Mesothelial cell of epicardium (in vitro differentiated cells): ENCODE measurements around the gene SPON1. TPM values are rescaled to one million over a fixed set of nuclear protein-coding genes. Genes with fewer than 3 reads are reported as not detected.
"Not testable (repeated sequence)": the region's sequence is repeated elsewhere in the genome, so short reads cannot be mapped to it uniquely, and the experiment has no call there.

ENCODE experiments used
- DNase-seq, 2 experiments: peaks; one replicate each; pipeline ENCODE4 v3.0.0; 2021; ENCODE audit warnings: low spot score in 2 of 2; ENCODE audit not compliant: unreplicated experiment in 2 of 2
- H3K27ac Mint-ChIP-seq: 2 replicates; pipeline ENCODE4 v1.8.0; 2021; ENCODE audit warnings: mixed read lengths
- H3K27me3 Mint-ChIP-seq: 2 replicates; pipeline ENCODE4 v1.8.0; 2021; ENCODE audit warnings: low read depth, mixed read lengths
- H3K36me3 Mint-ChIP-seq: 2 replicates; pipeline ENCODE4 v1.8.0; 2021; ENCODE audit warnings: mixed read lengths
- H3K4me1 Mint-ChIP-seq: 2 replicates; pipeline ENCODE4 v1.8.0; 2021; ENCODE audit warnings: mixed read lengths
- H3K4me3 Mint-ChIP-seq: 2 replicates; pipeline ENCODE4 v1.8.0; 2021; ENCODE audit warnings: mild to moderate bottlenecking, moderate library complexity, mixed read lengths
- H3K9me3 Mint-ChIP-seq: 2 replicates; pipeline ENCODE4 v1.8.0; 2021; ENCODE audit warnings: mixed read lengths
- CTCF ChIP-seq: fragments of 200-600 bp; sonication (generic); IDR thresholded peaks from one replicate; pipeline ENCODE4 v1.5.0; 2021; ENCODE audit warnings: antibody characterized with exemption; ENCODE audit not compliant: unreplicated experiment
- total RNA-seq: library from RNA; stranded (reverse); gene quantifications from 3 replicates; pipeline ENCODE4 v1.2.1, GENCODE V29; 2021

SPON1 gene
- total RNA-seq, 1 donor from 2014 or later = 30.9 TPM

- no peaks in the 10 kb centered on the region for H3K36me3 Mint-ChIP-seq
- H3K4me1 Mint-ChIP-seq = no peaks in the 10 kb centered on the region
- peaks cover 14% of the 10 kb centered on the region for H3K27me3 Mint-ChIP-seq
- no peak for DNase-seq
- no peak overlapping the region for H3K27ac Mint-ChIP-seq
- no peak for TF ChIP-seq CTCF
- H3K4me3 Mint-ChIP-seq = no peak overlapping the region
- peaks cover 4% of the 10 kb centered on the region for H3K9me3 Mint-ChIP-seq
Observed at GRCh38 chr11:13923182-13923581, 39.3 kb upstream of the SPON1 start.

- Mint-ChIP-seq H3K27ac (no peak overlapping the region), H3K9me3 (peaks cover 4% of the 10 kb centered on the region), H3K36me3 (no peaks in the 10 kb centered on the region), H3K27me3 (peaks cover 12% of the 10 kb centered on the region), H3K4me1 (peaks cover 1% of the 10 kb centered on the region), H3K4me3 (no peak overlapping the region)
- TF ChIP-seq CTCF = no peak
- DNase-seq = no peak
Observed at GRCh38 chr11:13923716-13924650, 38.5 kb upstream of the SPON1 start.

GRCh38 chr11:13924801-13925327 lies 37.7 kb upstream of the SPON1 start:
- Mint-ChIP-seq H3K4me1 (peaks cover 5% of the 10 kb centered on the region), H3K27me3 (peaks cover 6% of the 10 kb centered on the region), H3K36me3 (no peaks in the 10 kb centered on the region), H3K4me3 (no peak overlapping the region), H3K9me3 (peaks cover 4% of the 10 kb centered on the region), H3K27ac (no peak overlapping the region)
- no peak for TF ChIP-seq CTCF
- no peak for DNase-seq

- H3K36me3 Mint-ChIP-seq, DNase-seq, H3K27ac Mint-ChIP-seq, H3K27me3 Mint-ChIP-seq, H3K4me3 Mint-ChIP-seq, H3K9me3 Mint-ChIP-seq, H3K4me1 Mint-ChIP-seq: not testable (repeated sequence)
Observed at GRCh38 chr11:13926366-13926765, 36.2 kb upstream of the SPON1 start.

GRCh38 chr11:13926981-13927380 lies 35.5 kb upstream of the SPON1 start:
- Mint-ChIP-seq H3K36me3 (no peaks in the 10 kb centered on the region), H3K9me3 (peaks cover 4% of the 10 kb centered on the region), H3K4me1 (peaks cover 5% of the 10 kb centered on the region), H3K27ac (no peak overlapping the region), H3K27me3 (peaks cover 2% of the 10 kb centered on the region), H3K4me3 (no peak overlapping the region)
- TF ChIP-seq CTCF = no peak
- DNase-seq = no peak

- Mint-ChIP-seq H3K27ac (no peak overlapping the region), H3K4me3 (no peak overlapping the region), H3K36me3 (no peaks in the 10 kb centered on the region), H3K4me1 (peaks cover 5% of the 10 kb centered on the region), H3K9me3 (peaks cover 4% of the 10 kb centered on the region), H3K27me3 (peaks cover 2% of the 10 kb centered on the region)
- DNase-seq = no peak
- TF ChIP-seq CTCF = no peak
Observed at GRCh38 chr11:13927481-13927880, 35.0 kb upstream of the SPON1 start.
